Measurements from ENCODE around the gene RD3L. TPM values are rescaled to one million over a fixed set of nuclear protein-coding genes. Genes with fewer than 3 reads are reported as not detected.

The RD3L gene
- total RNA-seq, 1 experiment from 2014 or later, result not detected

DNA sequence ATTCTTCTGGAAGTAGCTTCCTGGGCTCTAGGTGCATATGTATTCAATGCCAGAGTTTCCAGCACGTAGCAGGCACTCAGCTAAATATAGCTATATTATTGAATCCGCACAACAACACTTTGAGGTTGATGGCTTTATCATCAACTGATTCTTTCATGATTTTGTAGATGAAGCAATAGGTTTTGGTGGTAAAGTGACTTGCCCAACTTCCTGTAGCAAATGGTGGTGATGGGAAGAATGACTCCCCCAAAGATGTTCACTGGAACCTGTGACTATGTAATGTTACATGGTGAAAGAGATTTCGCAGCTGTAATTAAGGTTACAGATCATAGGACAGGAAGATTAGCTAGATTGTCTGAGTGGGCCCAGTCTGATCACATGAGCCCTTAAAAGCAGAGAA, 10.9 kb downstream of the RD3L start:
- no peaks in the 10 kb centered on the region for H3K36me3 ChIP-seq (ENCODE audit: control insufficient read depth in 1 of 2, insufficient read depth in 2 of 2, low read length in 2 of 2)
- H3K27ac ChIP-seq (ENCODE audit: low read depth, low read length), result no peak overlapping the region
- no peak for TF ChIP-seq SP1 (IDR thresholded peaks at IDR 0.05; ENCODE audit: low read depth)
- no peak for TF ChIP-seq TCF7L2 (IDR thresholded peaks at IDR 0.05; ENCODE audit: borderline replicate concordance, extremely low read depth, insufficient read depth, insufficient read length)
- TF ChIP-seq EGR1 (IDR thresholded peaks at IDR 0.05; ENCODE audit: low read depth), result no peak
- no peak for TF ChIP-seq FOSL1 (IDR thresholded peaks at IDR 0.05; ENCODE audit: low read depth)
- TF ChIP-seq, protein P1, sequence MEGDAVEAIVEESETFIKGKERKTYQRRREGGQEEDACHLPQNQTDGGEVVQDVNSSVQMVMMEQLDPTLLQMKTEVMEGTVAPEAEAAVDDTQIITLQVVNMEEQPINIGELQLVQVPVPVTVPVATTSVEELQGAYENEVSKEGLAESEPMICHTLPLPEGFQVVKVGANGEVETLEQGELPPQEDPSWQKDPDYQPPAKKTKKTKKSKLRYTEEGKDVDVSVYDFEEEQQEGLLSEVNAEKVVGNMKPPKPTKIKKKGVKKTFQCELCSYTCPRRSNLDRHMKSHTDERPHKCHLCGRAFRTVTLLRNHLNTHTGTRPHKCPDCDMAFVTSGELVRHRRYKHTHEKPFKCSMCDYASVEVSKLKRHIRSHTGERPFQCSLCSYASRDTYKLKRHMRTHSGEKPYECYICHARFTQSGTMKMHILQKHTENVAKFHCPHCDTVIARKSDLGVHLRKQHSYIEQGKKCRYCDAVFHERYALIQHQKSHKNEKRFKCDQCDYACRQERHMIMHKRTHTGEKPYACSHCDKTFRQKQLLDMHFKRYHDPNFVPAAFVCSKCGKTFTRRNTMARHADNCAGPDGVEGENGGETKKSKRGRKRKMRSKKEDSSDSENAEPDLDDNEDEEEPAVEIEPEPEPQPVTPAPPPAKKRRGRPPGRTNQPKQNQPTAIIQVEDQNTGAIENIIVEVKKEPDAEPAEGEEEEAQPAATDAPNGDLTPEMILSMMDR (IDR thresholded peaks at IDR 0.05 in 2 of 3, conservative IDR thresholded peaks at IDR 0.05 in 1 of 3; ENCODE audit: borderline replicate concordance in 1 of 3, insufficient read depth in 1 of 3, low read depth in 2 of 3, low read length in 2 of 3), result no peak
- TF ChIP-seq, protein P2, sequence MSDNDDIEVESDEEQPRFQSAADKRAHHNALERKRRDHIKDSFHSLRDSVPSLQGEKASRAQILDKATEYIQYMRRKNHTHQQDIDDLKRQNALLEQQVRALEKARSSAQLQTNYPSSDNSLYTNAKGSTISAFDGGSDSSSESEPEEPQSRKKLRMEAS (IDR thresholded peaks at IDR 0.05), result no peak
- no peak for TF ChIP-seq EZH2 (IDR thresholded peaks at IDR 0.05)
- TF ChIP-seq, protein P3, sequence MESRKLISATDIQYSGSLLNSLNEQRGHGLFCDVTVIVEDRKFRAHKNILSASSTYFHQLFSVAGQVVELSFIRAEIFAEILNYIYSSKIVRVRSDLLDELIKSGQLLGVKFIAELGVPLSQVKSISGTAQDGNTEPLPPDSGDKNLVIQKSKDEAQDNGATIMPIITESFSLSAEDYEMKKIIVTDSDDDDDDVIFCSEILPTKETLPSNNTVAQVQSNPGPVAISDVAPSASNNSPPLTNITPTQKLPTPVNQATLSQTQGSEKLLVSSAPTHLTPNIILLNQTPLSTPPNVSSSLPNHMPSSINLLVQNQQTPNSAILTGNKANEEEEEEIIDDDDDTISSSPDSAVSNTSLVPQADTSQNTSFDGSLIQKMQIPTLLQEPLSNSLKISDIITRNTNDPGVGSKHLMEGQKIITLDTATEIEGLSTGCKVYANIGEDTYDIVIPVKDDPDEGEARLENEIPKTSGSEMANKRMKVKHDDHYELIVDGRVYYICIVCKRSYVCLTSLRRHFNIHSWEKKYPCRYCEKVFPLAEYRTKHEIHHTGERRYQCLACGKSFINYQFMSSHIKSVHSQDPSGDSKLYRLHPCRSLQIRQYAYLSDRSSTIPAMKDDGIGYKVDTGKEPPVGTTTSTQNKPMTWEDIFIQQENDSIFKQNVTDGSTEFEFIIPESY (IDR thresholded peaks at IDR 0.05; ENCODE audit: extremely low read depth, insufficient replicate concordance, low read length), result no peak
- no peak for TF ChIP-seq YY1 (IDR thresholded peaks at IDR 0.05; ENCODE audit: extremely low read depth, insufficient replicate concordance, low read depth, low read length)
- no peak for TF ChIP-seq ELF1 (IDR thresholded peaks at IDR 0.05; ENCODE audit: borderline replicate concordance, low read depth)
- no peak for TF ChIP-seq POLR2A (IDR thresholded peaks at IDR 0.05; ENCODE audit: borderline replicate concordance, extremely low read depth, insufficient read depth, insufficient read length)
- TF ChIP-seq, protein P4, sequence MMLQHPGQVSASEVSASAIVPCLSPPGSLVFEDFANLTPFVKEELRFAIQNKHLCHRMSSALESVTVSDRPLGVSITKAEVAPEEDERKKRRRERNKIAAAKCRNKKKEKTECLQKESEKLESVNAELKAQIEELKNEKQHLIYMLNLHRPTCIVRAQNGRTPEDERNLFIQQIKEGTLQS (IDR thresholded peaks at IDR 0.05), result no peak
- TF ChIP-seq ZNF274 (IDR thresholded peaks at IDR 0.05; ENCODE audit: low read depth, low read length), result no peak
- TF ChIP-seq CEBPB (IDR thresholded peaks at IDR 0.05; ENCODE audit: low read depth), result no peak
- TF ChIP-seq CBX3 (IDR thresholded peaks at IDR 0.05; ENCODE audit: low read depth), result no peak
- no peak for TF ChIP-seq SRF (IDR thresholded peaks at IDR 0.05; ENCODE audit: low read depth)
- TF ChIP-seq JUND (IDR thresholded peaks at IDR 0.05), result no peak
- no peak overlapping the region for H3K4me2 ChIP-seq (ENCODE audit: low read length)
- no peak overlapping the region for H2AFZ ChIP-seq (ENCODE audit: low read depth, low read length, poor library complexity, severe bottlenecking)
- RAD21 ChIA-PET (ENCODE audit: low non-redundant PET in 1 of 2, low total read pairs in 2 of 2, uncharacterized antibody in 2 of 2, unreplicated experiment in 2 of 2), result no interaction called here
- CTCF ChIA-PET, result interaction anchor here (1.3 kb wide), 1 partner anchor 10 kb away, joined by 4 read pairs; no protein-coding TSS in a partner anchor
- H3K27me3 ChIP-seq (ENCODE audit: insufficient read depth, low read length), result no peaks in the 10 kb centered on the region
- no peaks in the 10 kb centered on the region for H3K9me2 ChIP-seq (ENCODE audit: insufficient read depth)
- BruUV-seq (replicated peaks), result no TSS peak
- POLR2A ChIA-PET, result no interaction called here
- intact Hi-C loops (cut with micrococcal nuclease), result no loop called here
- H3K4me3 ChIP-seq (replicated peaks in 1 of 2; ENCODE audit: low read depth in 1 of 2, low read length in 2 of 2), result no peak overlapping the region
- DNase-seq (ENCODE audit: low read depth, low spot score) (no peak), ATAC-seq (no peak)
- no peaks in the 10 kb centered on the region for H3K79me2 ChIP-seq (ENCODE audit: insufficient read depth, low read length)
- no peak overlapping the region for H3K9ac ChIP-seq (ENCODE audit: low read length)
- H4K20me1 ChIP-seq (ENCODE audit: insufficient read depth), result no peaks in the 10 kb centered on the region
- no peaks in the 10 kb centered on the region for H3K9me3 ChIP-seq (ENCODE audit: control insufficient read depth in 1 of 2, insufficient read depth in 1 of 2, low read depth in 1 of 2, low read length in 2 of 2)
- peaks cover 7 to 25% of the 10 kb centered on the region in 2 experiments; a peak in 3 of 4 replicates for H3K4me1 ChIP-seq (ENCODE audit: control insufficient read depth in 1 of 2, insufficient read depth in 2 of 2, low read length in 2 of 2)
